ENCODE measurements around the gene SLC6A9.

The SLC6A9 gene

DNA sequence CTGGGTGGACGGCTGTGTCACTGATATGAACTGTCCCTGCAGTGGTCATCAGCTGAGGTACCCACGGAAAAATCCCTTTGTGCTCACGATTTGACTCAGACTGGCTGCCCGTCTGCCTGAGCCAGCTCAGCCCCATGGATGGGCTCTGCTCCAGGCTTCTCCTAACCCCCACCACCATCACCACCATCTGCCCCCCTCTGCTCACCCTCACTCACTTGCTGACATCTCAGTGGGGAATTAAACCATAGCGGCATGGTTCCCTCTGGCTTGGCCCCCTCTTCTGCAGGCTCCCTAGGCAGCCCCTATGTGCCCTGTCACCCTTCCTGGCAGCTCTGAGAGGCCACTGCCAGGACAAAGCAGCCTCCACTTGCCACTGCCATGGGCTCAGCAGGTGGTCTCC, 17.3 kb downstream of the SLC6A9 start:
- TF ChIP-seq, protein P1, sequence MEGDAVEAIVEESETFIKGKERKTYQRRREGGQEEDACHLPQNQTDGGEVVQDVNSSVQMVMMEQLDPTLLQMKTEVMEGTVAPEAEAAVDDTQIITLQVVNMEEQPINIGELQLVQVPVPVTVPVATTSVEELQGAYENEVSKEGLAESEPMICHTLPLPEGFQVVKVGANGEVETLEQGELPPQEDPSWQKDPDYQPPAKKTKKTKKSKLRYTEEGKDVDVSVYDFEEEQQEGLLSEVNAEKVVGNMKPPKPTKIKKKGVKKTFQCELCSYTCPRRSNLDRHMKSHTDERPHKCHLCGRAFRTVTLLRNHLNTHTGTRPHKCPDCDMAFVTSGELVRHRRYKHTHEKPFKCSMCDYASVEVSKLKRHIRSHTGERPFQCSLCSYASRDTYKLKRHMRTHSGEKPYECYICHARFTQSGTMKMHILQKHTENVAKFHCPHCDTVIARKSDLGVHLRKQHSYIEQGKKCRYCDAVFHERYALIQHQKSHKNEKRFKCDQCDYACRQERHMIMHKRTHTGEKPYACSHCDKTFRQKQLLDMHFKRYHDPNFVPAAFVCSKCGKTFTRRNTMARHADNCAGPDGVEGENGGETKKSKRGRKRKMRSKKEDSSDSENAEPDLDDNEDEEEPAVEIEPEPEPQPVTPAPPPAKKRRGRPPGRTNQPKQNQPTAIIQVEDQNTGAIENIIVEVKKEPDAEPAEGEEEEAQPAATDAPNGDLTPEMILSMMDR (IDR thresholded peaks at IDR 0.05; ENCODE audit: extremely low read depth, missing control alignments) = no peak
- DNase-seq (ENCODE audit: low spot score) = no peak

DNA sequence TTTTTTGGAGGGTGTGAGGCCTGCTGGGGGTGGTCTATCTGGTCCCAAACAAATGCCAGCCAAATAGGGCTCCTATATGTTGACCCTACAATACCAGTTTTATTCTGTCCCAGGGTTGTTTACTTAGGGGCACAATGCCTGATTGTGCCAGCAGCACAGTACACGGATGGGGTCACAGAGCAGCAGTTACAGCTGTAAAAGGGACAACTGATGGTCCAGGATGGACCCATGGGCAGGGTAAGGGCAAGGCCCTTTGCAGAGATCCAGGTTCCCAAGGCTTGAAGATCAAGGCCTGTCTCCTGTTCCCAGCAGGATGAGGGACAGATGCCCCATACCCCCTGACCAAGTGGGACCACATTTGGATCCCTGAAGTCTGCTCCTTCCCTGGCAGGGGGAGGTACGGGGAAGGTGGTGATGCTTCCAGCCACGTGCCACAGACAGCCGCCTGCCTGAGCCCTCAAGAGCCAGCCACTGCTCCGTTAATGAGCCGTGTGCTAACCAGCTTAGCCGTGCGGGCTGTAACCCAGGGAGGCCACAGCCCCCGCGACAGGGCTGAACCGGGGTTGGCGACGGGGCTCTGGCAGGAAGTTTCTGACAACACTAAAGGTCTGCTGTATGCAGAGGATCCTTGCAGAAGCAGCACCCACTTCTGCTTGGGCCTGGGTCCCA, 18.2 kb downstream of the SLC6A9 start:
- DNase-seq (ENCODE audit: low spot score) = no peak
- TF ChIP-seq, protein P1 (IDR thresholded peaks at IDR 0.05; ENCODE audit: extremely low read depth, missing control alignments) = no peak

DNA sequence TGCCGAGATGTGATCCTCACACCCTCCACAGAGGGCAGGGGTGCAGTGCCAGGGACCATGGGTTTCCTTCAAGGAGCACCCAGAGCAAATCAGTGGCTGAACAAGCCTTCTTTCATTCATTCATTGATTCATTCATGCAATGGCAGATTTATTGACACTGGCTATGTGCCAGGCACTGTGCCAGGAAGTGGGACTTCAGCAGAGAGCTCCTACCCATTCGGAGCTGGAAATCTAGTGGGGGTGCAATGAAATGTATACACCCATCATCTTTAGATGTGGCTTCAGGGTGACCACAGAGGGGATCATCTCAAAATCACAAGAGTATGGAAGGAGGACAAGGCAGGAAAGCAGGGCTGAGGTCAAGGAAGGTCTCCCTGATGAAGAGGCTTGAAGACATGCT, 18.9 kb downstream of the SLC6A9 start:
- TF ChIP-seq, protein P1 (IDR thresholded peaks at IDR 0.05; ENCODE audit: extremely low read depth, missing control alignments) = no peak
- DNase-seq (ENCODE audit: low spot score) = no peak

DNA sequence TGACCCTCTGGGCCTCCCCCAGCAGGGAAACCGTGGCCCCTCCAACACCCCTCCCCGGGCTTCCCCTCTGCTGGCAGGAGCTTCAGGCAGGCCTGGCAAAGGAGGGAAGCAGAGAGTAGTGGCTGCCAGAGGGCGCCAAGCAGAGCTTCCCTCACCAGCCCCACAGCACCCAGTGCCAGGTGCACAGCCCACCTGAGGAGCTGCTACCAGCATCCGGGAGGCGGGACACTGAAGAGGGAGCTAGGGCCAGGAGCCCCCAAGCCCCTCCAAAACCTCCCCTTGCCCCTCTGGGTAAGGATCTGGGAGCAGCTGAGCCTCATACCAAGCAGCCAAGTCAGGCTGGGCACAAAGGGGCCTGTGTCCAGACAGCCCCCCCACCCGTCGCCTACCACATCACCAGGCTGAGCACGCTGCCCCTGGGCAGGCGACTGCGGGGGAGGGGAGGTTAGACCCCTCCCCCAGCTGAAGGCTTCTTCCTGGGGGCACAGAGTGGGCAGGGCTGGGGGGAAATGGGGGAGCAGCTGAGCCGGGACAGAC, 20.3 kb downstream of the SLC6A9 start:
- TF ChIP-seq, protein P1 (IDR thresholded peaks at IDR 0.05; ENCODE audit: extremely low read depth, missing control alignments) = no peak
- no peak for DNase-seq (ENCODE audit: low spot score)

DNA sequence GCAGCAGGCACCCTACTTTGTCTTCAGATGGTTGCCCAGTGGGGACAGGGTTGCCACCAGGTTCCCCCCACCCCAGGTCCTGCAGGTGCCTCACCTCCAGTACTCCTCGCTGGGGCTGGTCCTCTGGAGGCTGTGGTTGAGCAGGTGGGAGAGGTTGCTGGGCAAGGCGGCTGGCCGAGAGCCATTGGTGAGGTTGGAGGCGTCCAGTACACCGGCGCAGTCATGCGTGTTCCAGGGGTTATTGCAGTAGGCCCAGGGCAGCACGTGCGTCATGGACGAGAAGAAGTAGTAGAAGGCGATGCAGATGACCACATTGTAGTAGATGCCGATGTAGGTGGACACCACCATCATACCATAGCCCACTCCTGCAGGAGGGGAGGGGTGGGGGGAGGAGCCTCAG, 23.0 kb downstream of the SLC6A9 start:
- TF ChIP-seq, protein P1 (IDR thresholded peaks at IDR 0.05; ENCODE audit: extremely low read depth, missing control alignments) = no peak
- DNase-seq (ENCODE audit: low spot score) = no peak

DNA sequence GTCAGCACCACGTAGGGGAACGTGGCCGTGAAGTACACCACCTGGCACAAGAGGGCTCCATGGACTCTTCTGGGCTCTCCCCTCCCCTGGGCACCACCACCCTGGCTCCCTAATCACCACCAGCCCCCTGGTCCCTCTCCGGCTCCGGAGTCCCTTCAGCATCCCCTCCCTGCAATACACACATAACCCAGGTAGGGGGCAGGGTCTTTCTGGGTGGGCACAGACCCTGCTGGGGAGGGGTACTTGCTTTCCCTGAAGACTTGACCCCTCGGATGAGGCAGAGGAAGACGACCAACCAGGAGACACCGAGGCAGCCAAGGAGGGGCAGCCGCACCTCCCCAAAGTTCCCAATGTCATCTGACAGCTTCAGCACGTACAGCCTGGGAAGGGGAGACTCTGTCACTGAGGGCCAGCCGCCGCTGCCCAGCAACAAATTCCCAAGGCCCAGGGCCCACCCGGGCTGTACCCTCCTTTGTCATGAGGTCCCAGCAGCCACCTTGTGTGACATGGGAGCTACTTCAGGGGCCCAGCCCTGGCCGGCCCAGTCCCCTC, 28.6 kb downstream of the SLC6A9 start:
- TF ChIP-seq, protein P1 (IDR thresholded peaks at IDR 0.05; ENCODE audit: extremely low read depth, missing control alignments) = no peak

DNA sequence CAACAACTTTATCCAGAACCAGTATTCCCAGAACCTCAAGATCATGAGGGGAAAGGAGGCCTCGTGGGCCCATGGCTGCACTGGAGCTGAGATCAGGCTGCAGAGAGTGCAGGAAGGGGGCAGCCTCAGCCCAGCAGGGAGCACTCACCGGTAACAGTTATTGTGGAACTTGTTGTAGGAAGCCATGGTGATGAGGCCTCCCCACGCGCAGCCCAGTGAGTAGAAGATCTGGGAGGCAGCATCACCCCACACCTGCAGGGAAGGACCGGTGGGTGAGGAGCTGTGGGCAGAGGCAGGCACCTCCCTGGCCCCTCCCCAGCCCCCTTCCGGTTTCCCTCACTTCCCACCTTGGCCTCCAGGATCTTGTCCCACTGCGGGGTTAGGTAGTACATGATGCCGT, 29.1 kb downstream of the SLC6A9 start:
- TF ChIP-seq, protein P1 (IDR thresholded peaks at IDR 0.05; ENCODE audit: extremely low read depth, missing control alignments) = no peak

More for the DNA sequence above, 28.6 kb downstream of the SLC6A9 start:
- DNase-seq (ENCODE audit: low spot score) = no peak

More for the DNA sequence above, 29.1 kb downstream of the SLC6A9 start:
- DNase-seq (ENCODE audit: low spot score) = no peak

Data from GM20000 (cell line).